GM21367 (cell line): ENCODE results near the gene RFTN2.
"Not testable (repeated sequence)": the region's sequence is repeated elsewhere in the genome, so short reads cannot be mapped to it uniquely, and the experiment has no call there.

Experiments
- ATAC-seq: cut with Tn5 transposase; IDR thresholded peaks from one replicate; pipeline ENCODE4 v1.9.1; 2021; ENCODE audit not compliant: unreplicated experiment

Gene RFTN2

DNA sequence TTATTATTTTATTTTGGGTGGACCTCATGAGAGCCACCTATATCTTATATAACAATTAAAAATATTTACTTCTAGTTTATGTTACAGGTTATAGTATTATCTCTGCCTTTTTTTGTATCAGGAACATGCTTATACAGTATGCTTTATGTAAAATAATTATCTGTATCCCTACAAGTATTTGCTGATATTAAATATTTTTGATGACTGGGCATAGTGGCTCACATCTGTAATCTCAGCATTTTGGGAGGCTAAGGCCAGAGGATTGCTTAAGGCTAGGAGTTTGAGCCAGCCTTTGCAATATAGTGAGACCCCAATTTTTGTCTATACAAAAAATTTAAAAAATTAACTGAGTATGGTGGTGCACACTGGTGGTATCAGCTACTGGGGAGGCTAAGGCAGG, 119.9 kb downstream of the RFTN2 start:
- ATAC-seq: no peak

DNA sequence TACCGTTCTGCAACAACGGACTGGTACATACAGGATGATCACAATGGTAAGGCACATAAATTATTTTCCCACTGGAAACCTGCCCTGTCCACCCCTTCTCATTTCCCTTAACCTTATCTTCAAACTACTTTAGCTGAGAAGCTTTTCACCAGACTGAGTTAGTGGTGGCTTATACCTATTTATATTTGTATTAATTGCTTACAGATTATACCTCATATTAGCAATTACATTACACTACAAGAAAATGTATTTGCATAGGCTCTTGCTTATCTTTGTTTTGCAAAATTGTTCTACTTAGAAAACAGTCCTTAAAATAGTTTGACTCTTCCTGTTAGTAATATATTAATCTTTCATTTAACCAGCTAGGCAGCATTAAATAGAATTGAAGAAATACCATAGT, 124.1 kb downstream of the RFTN2 start:
- not testable (repeated sequence) for ATAC-seq

DNA sequence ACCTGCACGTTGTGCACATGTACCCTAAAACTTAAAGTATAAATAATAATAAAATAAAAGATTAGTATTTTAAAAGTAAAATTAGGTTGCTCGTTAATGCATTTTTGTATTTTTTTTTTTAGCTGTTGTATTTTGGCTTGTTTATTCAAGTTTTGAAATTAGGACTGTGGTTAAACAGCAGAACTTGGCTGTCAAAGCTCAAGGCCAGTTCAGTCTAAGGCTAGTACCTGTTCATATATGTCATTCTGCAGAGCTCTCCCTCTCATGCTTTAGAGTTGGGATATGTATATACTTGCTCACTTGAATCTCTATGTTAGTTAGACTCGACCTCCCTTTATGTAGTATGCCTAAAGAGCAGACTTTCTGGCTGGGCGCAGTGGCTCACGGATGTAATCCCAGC, 126.8 kb downstream of the RFTN2 start:
- ATAC-seq: no peak

DNA sequence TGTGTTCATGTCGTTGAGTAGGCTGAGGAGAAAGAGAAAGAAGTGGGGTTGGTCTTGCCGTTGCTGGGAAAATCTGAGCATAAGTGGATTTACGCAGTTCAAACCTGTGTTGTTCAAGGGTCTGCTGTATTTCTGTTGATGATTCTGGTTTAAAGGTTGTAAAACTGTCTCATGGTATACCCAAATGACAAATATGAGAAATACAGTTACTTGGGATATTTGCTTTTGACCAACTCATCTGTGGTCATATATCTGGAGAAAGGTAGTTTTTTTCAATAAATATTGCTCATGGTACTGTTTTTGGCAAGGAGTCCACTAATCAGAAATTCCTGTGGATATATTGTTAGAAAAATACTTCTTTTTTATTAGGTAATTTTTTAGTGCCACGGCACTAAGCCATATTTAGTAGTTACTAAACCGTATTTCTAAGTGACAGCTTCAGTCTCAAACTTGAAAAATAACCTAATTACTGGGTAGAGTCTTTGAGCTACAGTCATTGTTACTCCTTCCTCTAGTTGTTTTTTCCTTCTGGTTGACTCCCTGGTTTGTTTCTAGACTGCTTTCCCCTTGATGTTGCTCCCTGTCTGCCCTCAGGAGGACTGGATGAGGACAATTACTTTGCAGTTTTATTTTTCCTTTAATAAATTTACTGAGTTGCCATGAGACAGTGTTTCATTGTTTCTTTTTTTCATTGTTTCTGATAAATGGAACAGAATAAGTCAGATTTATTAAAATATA, 128.1 kb downstream of the RFTN2 start:
- ATAC-seq: no peak

DNA sequence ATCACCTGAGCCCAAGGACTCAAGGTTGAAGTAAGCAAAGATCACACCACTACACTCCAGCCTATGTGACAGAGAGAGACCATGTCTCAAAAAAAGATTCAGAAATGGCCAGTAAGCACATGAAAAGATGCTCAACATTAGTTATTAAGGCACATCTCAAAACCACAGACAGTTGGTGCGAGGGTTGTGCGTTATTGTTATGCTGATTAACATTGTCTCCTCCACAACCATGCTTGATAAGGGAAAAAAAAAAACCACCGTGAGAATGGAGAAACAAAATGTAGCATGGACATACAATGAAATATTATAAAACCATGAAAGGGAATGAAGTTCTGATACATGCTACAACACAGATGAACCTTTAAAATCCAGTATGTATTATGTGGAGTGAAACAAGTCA, 132.2 kb downstream of the RFTN2 start:
- ATAC-seq: no peak

DNA sequence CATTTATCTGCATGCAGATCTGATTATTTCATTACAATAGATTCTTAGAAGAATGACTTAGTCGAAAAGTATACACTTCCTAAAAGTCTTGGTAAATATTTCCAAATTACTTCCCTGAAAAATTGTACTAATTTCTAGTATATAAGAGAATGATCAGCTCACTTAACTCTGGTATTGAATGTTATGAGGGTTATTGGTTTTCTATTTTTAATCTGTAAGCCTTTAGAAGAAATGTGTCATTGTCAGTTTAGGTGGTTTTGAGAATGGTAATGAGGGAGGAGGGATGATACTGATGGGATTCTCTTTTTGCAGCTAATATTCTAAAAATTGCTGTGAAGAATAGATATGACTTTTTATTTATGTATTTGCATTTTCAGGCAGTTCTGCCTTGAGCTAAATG, 135.7 kb downstream of the RFTN2 start:
- ATAC-seq: no peak

DNA sequence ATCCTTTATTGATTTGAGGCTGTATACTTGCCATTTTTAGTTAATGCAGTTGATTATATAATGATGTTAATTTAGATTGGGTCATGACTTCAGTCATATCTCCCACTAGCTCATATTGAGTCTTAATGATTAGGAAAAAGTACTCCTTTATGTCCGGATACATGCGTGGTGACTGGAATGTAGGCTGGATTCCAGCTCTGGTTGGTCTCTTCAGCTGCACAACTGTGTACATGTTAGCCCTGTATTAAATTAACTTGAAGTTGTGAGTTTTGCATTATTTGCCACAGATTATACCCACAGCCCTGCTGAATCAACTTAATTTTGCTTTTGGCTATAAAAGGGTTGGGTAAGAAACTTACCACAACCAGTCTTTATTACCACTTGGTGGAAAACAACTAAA, 137.0 kb downstream of the RFTN2 start:
- no peak for ATAC-seq
